ENCODE measurements around the gene LMO3.

- TF ChIP-seq CTCF (IDR thresholded peaks at IDR 0.05; ENCODE audit: low read length): no peak
- no peak for TF ChIP-seq EZH2phosphoT487 (IDR thresholded peaks at IDR 0.05; ENCODE audit: low read length)
Measured at GRCh38 chr12:16605642-16606116, 283 bp downstream of the LMO3 start.

All from MM.1S (cell line).